ENCODE data around the gene SPATA2L.
A peak's percentile ranks its signal among the peaks of the same experiment; 100 is the strongest.

SPATA2L gene

GRCh38 chr16:89720551-89720812 lies 19.0 kb upstream of the SPATA2L start:
- Histone ChIP-seq H3K27me3 (ENCODE audit: low read length) (no peaks in the 10 kb centered on the region), H2AFZ (ENCODE audit: low read depth, low read length, severe bottlenecking) (peak overlapping the region; percentile 95), H3K36me3 (ENCODE audit: low read length) (no peaks in the 10 kb centered on the region), H3K4me2 (ENCODE audit: low read depth, low read length, poor library complexity, severe bottlenecking) (peak overlapping the region; percentile 68), H3K9me3 (ENCODE audit: insufficient read depth, low read length) (no peaks in the 10 kb centered on the region), H4K20me1 (ENCODE audit: low read depth, low read length) (peaks cover 7% of the 10 kb centered on the region; the same call in 1 of the 2 replicates), H3K9ac (ENCODE audit: low read length) (peak overlapping the region; percentile 75), H3K4me3 (ENCODE audit: insufficient read depth, low read length, poor library complexity, severe bottlenecking) (peak overlapping the region; percentile 90), H3K9me2 (replicated peaks; ENCODE audit: insufficient read depth, low read length) (no peaks in the 10 kb centered on the region), H3K27ac (ENCODE audit: low read depth, low read length) (0 out of 2 replicates have a peak overlapping the region, but pooled peaks have one; percentile 54), H3F3A (ENCODE audit: insufficient read depth) (peaks cover 5% of the 10 kb centered on the region), H3K79me2 (ENCODE audit: insufficient read depth, low read length) (no peaks in the 10 kb centered on the region)
- TF ChIP-seq CTCF (IDR thresholded peaks at IDR 0.05; ENCODE audit: insufficient read depth, low read length, poor library complexity, severe bottlenecking) (no peak), EZH2phosphoT487 (conservative IDR thresholded peaks at IDR 0.05; ENCODE audit: low read length) (no peak)

- no peak overlapping the region for H2AFZ ChIP-seq (ENCODE audit: low read depth, low read length, severe bottlenecking)
- no peak for TF ChIP-seq EZH2phosphoT487 (conservative IDR thresholded peaks at IDR 0.05; ENCODE audit: low read length)
- no peak for TF ChIP-seq CTCF (IDR thresholded peaks at IDR 0.05; ENCODE audit: insufficient read depth, low read length, poor library complexity, severe bottlenecking)
- no peak overlapping the region for H3K4me3 ChIP-seq (ENCODE audit: insufficient read depth, low read length, poor library complexity, severe bottlenecking)
- no peaks in the 10 kb centered on the region; the same call in 1 of the 2 replicates for H3K79me2 ChIP-seq (ENCODE audit: insufficient read depth, low read length)
- peaks cover 5% of the 10 kb centered on the region for H3F3A ChIP-seq (ENCODE audit: insufficient read depth)
- peaks cover 7% of the 10 kb centered on the region; the same call in 1 of the 2 replicates for H4K20me1 ChIP-seq (ENCODE audit: low read depth, low read length)
- no peak overlapping the region for H3K27ac ChIP-seq (ENCODE audit: low read depth, low read length)
- no peak overlapping the region for H3K4me2 ChIP-seq (ENCODE audit: low read depth, low read length, poor library complexity, severe bottlenecking)
- no peaks in the 10 kb centered on the region for H3K36me3 ChIP-seq (ENCODE audit: low read length)
- no peak overlapping the region for H3K9ac ChIP-seq (ENCODE audit: low read length)
- H3K9me3 ChIP-seq (ENCODE audit: insufficient read depth, low read length), result no peaks in the 10 kb centered on the region
- H3K9me2 ChIP-seq (replicated peaks; ENCODE audit: insufficient read depth, low read length), result no peaks in the 10 kb centered on the region
- no peaks in the 10 kb centered on the region for H3K27me3 ChIP-seq (ENCODE audit: low read length)
These were observed 16.4 kb upstream of the SPATA2L start for GRCh38 chr16:89717688-89718505.

GRCh38 chr16:89716916-89717687 lies 15.6 kb upstream of the SPATA2L start:
- H3K79me2 ChIP-seq (ENCODE audit: insufficient read depth, low read length), result no peaks in the 10 kb centered on the region; the same call in 1 of the 2 replicates
- no peak overlapping the region for H3K4me2 ChIP-seq (ENCODE audit: low read depth, low read length, poor library complexity, severe bottlenecking)
- H3F3A ChIP-seq (ENCODE audit: insufficient read depth), result peaks cover 5% of the 10 kb centered on the region
- no peak overlapping the region for H3K4me3 ChIP-seq (ENCODE audit: insufficient read depth, low read length, poor library complexity, severe bottlenecking)
- H4K20me1 ChIP-seq (ENCODE audit: low read depth, low read length), result no peaks in the 10 kb centered on the region
- no peak overlapping the region for H2AFZ ChIP-seq (ENCODE audit: low read depth, low read length, severe bottlenecking)
- no peaks in the 10 kb centered on the region for H3K36me3 ChIP-seq (ENCODE audit: low read length)
- no peaks in the 10 kb centered on the region for H3K9me3 ChIP-seq (ENCODE audit: insufficient read depth, low read length)
- no peaks in the 10 kb centered on the region for H3K9me2 ChIP-seq (replicated peaks; ENCODE audit: insufficient read depth, low read length)
- H3K9ac ChIP-seq (ENCODE audit: low read length), result no peak overlapping the region
- TF ChIP-seq CTCF (IDR thresholded peaks at IDR 0.05; ENCODE audit: insufficient read depth, low read length, poor library complexity, severe bottlenecking), result no peak
- no peak for TF ChIP-seq EZH2phosphoT487 (conservative IDR thresholded peaks at IDR 0.05; ENCODE audit: low read length)
- no peak overlapping the region for H3K27ac ChIP-seq (ENCODE audit: low read depth, low read length)
- H3K27me3 ChIP-seq (ENCODE audit: low read length), result no peaks in the 10 kb centered on the region
